IPS-NIHi11 (cell line): Measurements from ENCODE around the gene PRDM10.
"Not testable (repeated sequence)": the region's sequence is repeated elsewhere in the genome, so short reads cannot be mapped to it uniquely, and the experiment has no call there.

Source experiments
- DNase-seq: peaks from one replicate; pipeline ENCODE4 v3.0.0; 2012; ENCODE audit warnings: mixed read lengths, low spot score

PRDM10 gene

DNA sequence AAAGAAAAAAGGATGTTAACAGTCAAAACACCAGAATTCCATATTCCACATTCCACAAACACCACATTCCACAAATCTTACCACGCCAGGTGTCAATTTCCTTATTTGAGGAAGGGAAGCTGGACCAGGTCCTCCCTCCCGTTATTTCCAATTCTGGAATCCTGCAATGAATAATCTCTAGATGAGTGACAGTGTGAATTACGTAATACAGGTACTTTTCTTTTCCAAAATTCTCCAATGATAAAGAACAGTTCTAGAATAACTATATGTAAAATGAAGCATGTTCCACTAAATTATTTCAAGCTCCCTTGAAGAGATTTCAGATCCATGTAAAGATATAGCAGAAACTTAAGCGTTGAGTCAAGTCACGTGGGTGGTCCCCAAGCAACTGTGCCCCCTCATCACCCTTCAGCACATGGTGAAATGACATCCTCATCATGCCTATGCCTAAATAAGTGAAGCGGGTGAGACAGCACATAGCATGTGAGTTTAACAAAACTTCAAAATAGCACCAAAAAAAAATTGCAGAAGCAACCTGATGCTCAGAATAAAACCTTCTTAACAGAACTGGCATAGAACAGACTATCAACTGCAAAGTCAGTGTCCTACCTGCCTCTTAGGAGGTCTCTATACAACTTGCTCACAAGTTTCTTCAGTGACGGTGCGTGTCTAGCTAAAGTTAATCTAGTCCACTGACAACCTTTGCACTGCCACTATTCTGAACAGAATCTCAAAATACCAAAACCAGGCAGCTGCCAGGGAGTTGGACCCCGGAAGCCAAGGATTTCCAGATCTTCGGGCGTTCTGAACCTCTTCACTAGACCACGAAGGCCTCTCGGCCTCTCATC, 108.1 kb downstream of the PRDM10 start:
- DNase-seq = no peak

DNA sequence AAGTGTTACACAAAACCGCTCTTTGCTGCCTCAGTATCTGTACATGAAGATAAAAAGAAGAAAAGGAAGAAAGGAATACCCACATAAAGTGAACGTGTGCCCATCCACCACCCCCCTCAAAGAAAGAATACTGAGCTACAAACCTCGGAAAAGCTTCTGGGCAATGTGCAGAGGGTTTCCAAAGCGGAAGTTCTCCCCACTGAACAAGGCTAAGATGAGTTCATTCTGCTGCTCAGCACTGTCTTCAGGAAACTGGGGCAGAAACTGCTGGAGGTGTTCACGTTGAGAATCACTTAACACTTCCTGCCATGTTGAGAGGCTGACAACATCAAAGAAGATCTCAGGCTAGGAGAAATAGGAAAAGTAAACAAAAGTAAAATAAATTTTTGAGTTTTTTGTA, 114.2 kb downstream of the PRDM10 start:
- DNase-seq = no peak

DNA sequence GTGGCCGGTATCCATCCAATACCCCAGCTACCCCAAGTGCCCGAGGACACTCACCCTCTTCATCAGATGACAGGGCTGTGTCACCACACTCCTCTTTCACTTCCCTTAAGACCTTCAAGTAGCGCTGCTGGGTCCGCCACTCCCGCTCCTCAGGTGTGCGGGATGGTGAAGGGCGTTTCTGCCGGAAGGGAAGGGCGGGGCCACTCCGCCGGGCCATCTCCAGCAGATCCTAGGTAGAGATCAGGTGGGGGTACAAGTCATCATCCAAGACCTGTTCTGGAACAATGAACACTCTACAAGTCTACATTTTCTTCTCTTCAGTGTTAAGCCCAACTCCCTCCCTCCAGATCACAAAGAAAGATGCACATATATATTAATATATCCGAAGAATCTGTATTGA, 117.3 kb downstream of the PRDM10 start:
- DNase-seq = no peak

DNA sequence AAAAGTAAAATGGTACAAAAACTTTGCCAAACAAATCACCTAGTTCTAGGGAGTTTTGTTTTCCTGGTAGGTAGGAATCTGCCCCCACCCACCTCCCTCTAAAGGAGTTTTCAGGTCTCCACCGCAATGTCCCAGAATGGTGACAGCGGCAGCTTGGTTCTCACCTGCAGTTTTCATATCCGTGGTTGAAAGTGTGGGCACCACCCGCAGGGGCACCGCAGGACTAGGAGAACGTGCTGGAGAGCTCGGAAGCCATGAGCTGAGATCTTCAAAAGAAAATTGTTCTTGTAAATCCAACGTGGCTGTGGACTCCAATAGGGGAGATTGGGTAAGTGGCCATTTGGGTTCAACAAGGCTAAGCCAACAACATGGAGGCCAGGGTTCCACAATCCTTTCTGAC, 118.1 kb downstream of the PRDM10 start:
- no peak for DNase-seq

DNA sequence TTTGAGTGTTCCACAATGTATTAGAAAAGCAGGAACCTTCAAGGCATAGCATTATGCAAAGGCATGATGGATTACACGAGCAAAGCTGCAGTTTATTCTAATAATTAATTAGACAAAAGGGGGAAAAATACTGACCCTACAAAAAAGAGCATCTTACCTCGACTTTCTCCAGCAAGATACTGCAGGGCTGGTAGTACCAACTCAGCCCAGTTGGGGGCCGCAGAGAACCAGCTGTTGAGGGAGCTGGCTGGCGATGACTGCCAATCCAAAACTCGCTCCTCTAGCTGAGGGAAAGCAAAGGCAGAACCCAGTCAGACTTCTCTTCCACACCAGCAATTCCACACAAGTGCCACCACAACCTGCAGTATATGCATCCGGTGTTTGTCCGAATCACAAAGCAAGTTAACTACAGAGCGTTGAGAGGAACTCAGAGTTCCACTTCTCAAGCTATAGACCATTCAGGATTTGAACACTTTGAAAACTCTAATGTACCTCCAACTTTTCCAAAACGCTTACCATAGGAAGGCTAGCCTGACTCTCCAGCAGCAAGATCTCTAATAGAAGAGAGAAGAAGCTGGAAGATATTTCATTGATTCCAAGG, 121.0 kb downstream of the PRDM10 start:
- peak; percentile 72 for DNase-seq

DNA sequence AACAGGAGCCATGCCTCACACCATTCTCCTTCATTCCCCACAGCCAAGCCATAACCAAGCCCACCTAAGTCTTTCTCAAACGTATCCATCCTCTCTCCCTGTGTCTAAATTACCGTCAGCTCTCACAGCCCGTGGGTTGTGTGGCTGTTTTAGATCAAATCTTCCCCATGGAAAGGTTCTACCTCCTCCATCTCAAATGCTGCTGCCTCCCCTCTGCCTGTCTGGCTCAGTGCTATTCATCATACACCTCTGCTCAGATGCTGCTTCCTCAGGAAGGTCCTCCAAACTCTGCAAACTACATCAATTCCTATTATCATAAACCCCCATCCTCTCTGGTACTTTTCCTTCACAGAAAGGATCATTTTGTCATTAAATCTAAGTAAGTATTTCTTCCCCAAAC, 122.3 kb downstream of the PRDM10 start:
- DNase-seq = no peak

DNA sequence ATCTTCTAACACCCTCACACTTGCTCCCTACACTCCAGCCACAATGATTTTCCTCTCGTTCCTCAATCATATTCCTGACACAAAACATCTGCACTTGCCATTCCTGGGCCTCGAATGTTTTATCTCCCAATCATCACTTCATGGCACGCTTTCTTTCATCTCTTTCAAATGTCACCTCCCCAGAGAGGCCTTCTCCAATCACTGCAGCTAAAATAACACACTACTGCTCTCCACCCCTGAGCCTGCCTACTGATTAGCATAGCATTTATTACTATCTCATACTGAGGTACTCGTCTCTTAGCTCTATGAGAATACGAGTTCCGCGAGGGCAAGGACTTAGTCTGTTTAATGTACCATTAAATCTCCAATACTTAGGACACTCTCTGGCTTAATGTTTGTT, 130.7 kb downstream of the PRDM10 start:
- DNase-seq = no peak

DNA sequence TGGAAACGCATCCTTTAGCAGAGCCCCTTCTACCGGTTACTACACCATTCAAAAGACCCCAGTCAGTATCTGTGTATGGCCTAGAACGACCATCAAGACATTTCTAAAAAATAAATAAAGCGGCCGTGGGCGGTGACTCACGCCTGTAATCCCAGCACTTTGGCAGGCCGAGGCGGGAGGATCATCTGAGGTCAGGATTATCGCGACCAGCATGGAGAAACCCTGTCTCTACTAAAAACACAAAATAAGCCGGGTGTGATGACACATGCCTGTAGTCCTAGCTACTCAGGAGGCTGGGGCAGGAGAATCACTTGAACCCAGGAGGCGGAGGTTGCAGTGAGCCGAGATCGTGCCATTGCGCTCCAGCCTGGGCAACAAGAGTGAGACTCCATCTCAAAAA, 134.0 kb downstream of the PRDM10 start:
- not testable (repeated sequence) for DNase-seq

DNA sequence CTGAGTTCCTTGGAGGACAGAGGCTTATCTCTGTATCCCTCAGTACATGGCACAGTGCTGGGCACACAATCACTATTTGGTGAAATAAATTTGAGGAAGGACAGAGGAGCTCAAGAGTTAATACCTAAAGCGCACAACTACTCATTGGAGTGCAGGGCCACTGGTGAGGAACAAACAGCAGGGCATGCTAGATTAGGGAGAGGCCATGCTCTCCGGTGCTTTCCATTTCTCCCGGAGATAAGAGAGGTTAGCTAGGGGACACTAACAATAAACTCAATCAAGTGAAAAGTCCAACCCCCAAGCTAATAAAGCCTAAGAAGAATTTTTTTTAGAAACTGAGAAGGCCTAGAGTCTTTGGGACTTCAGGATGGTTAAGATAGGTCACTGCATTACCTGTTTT, 136.3 kb downstream of the PRDM10 start:
- no peak for DNase-seq

DNA sequence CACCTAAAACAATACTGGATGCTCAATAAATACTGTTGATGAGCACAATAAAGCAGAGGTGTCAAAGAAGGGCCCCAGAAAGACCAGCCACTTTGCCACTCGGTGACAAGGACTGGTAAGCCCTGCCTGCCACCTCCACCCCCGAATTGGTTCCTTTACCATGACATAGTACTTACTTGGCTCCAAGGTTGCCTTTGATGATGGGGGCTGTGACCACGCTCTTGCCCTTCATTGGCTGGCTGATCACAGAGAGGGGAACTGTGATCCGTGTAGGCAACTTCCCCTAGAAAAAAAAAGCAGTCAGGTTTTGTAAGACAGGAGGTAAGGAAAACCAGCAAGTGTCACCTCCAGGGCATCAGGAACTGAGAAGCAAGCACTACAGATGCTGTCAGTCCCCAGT, 136.9 kb downstream of the PRDM10 start:
- DNase-seq = no peak

DNA sequence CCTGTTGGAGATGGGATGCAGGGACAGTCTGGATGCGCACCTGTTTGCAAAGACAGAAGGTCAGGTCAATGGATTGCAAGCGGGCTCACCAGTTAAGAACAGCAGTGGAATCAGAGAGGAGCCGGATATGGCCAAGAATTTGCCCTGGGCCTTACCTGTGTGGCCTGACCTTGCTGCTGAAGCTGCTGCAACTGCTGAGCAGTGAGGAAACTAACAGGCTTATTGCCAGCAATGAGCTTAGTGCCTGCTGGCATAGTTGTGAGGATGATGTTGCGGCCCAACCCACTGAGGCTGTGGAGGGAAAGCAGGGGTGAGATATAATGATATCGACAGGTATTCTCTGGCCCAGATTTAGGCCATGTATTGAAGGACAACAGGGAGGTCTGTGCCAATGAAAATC, 137.8 kb downstream of the PRDM10 start:
- no peak for DNase-seq

DNA sequence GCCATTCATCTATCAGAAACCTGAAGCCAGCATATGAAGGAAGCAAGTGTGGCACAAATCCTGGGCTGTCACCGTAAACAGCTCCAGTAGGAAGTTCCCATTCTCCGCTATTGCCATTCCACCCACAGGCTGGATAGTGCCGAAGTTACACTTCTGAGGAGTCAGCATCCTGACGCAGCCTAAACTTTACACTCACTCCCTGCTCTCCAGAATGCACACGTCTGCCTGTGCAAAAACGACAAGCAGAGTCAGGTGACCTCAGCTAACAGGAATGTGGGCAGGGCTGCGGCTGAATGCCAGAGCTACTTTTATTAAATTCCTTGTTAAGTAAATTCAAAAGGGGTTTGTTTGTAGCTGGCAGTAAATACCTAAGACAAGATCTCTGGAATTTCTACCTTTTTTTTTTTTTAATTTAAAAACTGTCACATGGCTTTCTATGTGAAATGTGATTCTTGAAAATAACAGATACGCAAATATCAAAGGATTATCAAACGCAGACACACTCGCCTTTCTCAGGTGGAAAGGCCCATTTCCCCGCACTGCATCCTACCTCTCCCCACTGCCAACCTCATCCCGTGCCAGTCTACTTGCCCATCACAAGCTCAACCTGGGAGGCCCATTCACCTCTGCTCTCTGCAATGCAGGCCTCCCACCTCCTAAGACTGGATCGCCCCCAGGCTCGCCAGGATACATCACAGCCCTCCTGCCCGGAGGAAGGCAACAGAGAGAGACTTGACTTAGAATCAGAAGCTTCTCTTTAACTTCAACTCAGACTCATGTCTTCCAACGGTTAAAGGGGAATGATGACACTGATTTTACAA, 140.7 kb downstream of the PRDM10 start:
- peak; percentile 70 for DNase-seq

DNA sequence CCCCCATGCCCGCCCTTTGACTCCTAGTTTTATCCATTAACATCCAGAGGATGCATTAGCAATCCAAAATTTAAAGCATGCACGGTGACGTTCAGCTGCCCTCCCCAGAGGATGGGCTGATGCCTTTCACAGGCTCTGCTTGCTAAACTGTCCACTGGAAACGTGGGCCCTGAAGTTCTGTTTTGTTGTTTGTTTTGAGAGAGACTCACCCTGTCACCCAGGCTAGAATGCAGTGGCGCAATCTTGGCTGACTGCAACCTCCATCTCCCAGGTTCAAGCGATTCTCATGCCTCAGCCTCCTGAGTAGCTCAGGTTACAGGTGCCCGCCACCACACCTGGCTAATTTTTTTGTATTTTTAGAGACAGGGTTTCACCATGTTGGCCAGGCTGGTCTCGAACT, 146.6 kb downstream of the PRDM10 start:
- no peak for DNase-seq

DNA sequence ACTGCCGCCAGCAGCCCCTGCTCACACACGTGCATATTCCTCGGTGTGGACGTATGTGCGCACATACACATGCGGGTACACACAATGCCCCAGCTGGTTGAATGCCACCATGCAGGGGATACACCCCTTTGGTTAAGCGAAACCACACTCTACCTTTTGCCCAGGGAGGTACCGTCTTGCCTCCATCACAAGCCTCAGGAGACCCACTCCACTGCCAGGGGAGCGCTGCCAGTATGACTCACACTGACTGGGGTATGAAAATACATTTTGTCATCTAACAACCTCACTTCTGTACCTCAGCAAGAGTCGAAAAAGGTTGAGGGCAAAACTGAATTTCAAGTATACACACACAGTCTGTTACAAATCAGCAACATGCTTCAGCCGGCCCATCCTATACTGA, 147.5 kb downstream of the PRDM10 start:
- DNase-seq = no peak

DNA sequence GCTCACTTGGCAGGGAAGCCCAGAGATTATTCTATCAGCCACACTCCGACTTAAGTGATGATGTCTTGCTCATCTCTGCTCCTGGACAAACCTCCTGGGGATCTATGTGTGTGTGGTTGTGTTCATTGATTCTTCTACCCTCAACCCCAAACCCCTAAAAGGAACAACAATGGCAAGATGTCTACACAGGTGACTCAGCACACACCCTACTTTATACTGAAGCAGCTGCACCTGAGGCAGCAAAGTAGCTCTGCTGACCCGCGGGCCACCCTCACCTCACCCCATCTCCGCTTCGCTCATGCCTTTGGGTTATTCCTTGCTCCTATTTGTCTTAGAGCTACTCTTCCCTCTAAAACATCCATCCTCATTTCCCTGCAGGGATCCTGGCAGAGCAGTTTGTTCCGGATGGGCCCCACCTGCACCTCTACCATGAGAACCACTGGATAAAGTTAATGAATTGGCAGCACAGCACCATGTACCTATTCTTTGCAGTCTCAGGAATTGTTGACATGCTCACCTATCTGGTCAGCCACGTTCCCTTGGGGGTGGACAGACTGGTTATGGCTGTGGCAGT, 148.3 kb downstream of the PRDM10 start:
- no peak for DNase-seq

DNA sequence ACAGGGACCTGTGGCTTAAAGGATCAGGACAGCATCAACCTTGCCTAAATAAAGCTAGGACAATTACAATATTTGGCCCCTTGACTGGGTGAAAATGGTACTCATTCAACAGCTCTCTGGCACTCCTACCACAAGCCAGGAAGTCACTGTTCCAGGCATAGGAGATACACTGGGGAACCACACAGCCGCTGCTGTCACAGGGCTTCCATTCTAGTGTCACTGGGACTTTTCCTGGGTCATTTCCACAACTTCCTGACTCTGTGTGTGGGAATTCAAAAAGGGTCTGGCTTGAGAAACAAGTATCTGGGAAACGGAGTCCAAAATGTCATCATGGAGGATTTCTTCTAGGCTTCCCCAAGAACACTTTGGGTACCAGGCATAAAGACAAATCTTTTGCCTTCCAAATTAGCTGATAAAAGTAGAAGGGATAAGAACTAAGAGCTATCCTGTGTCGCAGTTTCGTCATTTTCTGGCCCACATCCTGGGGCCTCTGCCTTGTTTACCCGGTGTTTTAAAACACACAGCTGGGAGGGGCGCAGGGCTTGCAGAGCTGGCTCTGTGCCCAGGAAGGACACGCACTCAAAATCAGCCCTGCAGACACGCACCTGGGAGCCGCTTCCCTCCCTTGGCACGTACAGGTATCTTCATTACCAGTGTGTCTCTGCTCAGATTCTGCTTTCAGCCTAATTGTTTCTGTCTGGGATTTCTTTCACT, 149.0 kb downstream of the PRDM10 start:
- no peak for DNase-seq

DNA sequence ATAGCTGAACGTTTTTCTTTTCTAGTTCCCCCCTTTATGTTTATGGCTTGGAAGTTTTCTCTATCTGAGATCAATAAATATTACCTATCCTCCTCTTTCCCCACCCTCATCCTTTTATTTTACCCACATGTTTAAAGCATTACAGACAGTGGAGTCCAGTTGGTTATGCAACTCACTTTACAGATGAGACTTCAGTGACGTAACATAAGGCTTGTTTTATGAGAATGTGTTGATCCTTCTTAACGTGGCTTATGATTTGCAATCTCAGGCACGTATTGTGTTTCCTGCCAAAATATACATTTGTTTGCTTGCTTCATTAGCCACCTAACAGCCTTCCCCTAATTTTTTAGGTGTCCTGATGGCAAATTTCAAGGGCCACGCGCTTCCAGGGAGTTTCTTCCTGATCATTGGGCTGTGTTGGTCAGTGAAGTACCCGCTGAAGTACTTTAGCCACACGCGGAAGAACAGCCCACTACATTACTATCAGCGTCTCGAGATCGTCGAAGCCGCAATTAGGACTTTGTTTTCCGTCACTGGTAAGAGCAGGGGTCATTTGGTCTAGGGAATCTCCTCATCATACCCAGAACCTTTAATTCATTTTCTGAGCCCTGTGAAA, 150.4 kb downstream of the PRDM10 start:
- no peak for DNase-seq
